DOHH2 (cell line): ENCODE data around the gene ALAS1.

Source experiments
- CTCF ChIP-seq: fragments of 200-600 bp; sonication (generic); IDR thresholded peaks from one replicate; pipeline ENCODE4 v1.5.1; 2014; ENCODE audit warnings: antibody characterized with exemption, mild to moderate bottlenecking, low read depth, low read length; ENCODE audit not compliant: poor library complexity, severe bottlenecking
- EZH2phosphoT487 ChIP-seq: fragments of 200-600 bp; sonication (generic); IDR thresholded peaks from 2 replicates; pipeline ENCODE4 v1.6.1; 2017; ENCODE audit warnings: borderline replicate concordance, mild to moderate bottlenecking, antibody characterized with exemption, low read length, moderate library complexity, mixed read lengths

- no peak for TF ChIP-seq CTCF
- no peak for TF ChIP-seq EZH2phosphoT487
Observed at GRCh38 chr3:52194485-52195290, 3.3 kb upstream of the ALAS1 start.
